ENCODE results near the gene BBS1. TPM values are rescaled to one million over a fixed set of nuclear protein-coding genes. Genes with fewer than 3 reads are reported as not detected.

BBS1 gene
- total RNA-seq, 1 experiment from 2014 or later = 47.1 TPM

GRCh38 chr11:66473167-66473566, 37.3 kb upstream of the BBS1 start:
- no peak for DNase-seq
- H3K4me3 Mint-ChIP-seq (ENCODE audit: unreplicated experiment) = no peak overlapping the region
- POLR2A ChIA-PET = no interaction called here
- no peaks in the 10 kb centered on the region for H3K9me3 Mint-ChIP-seq (ENCODE audit: unreplicated experiment)
- no peak overlapping the region for H3K27ac Mint-ChIP-seq (ENCODE audit: unreplicated experiment)
- Histone ChIP-seq H3K4me1 (no peaks in the 10 kb centered on the region; the same call in 1 of the 2 replicates), H3K9me3 (no peaks in the 10 kb centered on the region), H3K36me3 (ENCODE audit: control insufficient read depth, insufficient read depth, low read length) (no peaks in the 10 kb centered on the region), H3K27me3 (replicated peaks; ENCODE audit: control insufficient read depth, insufficient read depth, low read length) (no peaks in the 10 kb centered on the region; the same call in 1 of the 2 replicates), H3K4me3 (ENCODE audit: low read depth, low read length) (no peak overlapping the region)
- intact Hi-C loops (cut with micrococcal nuclease; ENCODE audit: unreplicated experiment) = no loop called here
- CTCF ChIA-PET = no interaction called here
- BruUV-seq (replicated peaks) = no TSS peak
- H3K27me3 Mint-ChIP-seq (ENCODE audit: insufficient read depth, unreplicated experiment) = no peaks in the 10 kb centered on the region
- TF ChIP-seq CTCF (IDR thresholded peaks at IDR 0.05; ENCODE audit: insufficient read depth in 1 of 2, low read depth in 1 of 2, low read length in 1 of 2, severe bottlenecking in 1 of 2, unreplicated experiment in 1 of 2) = no peak
- peaks cover 35% of the 10 kb centered on the region for H3K36me3 Mint-ChIP-seq (ENCODE audit: insufficient read depth, unreplicated experiment)
- H3K4me1 Mint-ChIP-seq (ENCODE audit: low read depth, unreplicated experiment) = no peaks in the 10 kb centered on the region

- Histone ChIP-seq H3K4me1 (peaks cover 3% of the 10 kb centered on the region; the same call in 1 of the 2 replicates), H3K9me3 (no peaks in the 10 kb centered on the region), H3K36me3 (ENCODE audit: control insufficient read depth, insufficient read depth, low read length) (no peaks in the 10 kb centered on the region), H3K27me3 (replicated peaks; ENCODE audit: control insufficient read depth, insufficient read depth, low read length) (no peaks in the 10 kb centered on the region; the same call in 1 of the 2 replicates), H3K4me3 (ENCODE audit: low read depth, low read length) (no peak overlapping the region)
- Mint-ChIP-seq H3K36me3 (ENCODE audit: insufficient read depth, unreplicated experiment) (peaks cover 41% of the 10 kb centered on the region), H3K9me3 (ENCODE audit: unreplicated experiment) (no peaks in the 10 kb centered on the region), H3K4me3 (ENCODE audit: unreplicated experiment) (no peak overlapping the region), H3K4me1 (ENCODE audit: low read depth, unreplicated experiment) (peaks cover 5% of the 10 kb centered on the region), H3K27ac (ENCODE audit: unreplicated experiment) (no peak overlapping the region), H3K27me3 (ENCODE audit: insufficient read depth, unreplicated experiment) (no peaks in the 10 kb centered on the region)
- POLR2A ChIA-PET = interaction anchor here (0.5 kb wide), 1 partner anchor 325 kb away, joined by 8 read pairs; no protein-coding TSS in a partner anchor
- no TSS peak for BruUV-seq (replicated peaks)
- no peak for TF ChIP-seq CTCF (IDR thresholded peaks at IDR 0.05; ENCODE audit: insufficient read depth in 1 of 2, low read depth in 1 of 2, low read length in 1 of 2, severe bottlenecking in 1 of 2, unreplicated experiment in 1 of 2)
- intact Hi-C loops (cut with micrococcal nuclease; ENCODE audit: unreplicated experiment) = no loop called here
- peak in 1 of 2 experiments; percentile 49 for DNase-seq
- CTCF ChIA-PET = interaction anchor here (0.6 kb wide), 1 partner anchor 205 kb away, joined by 3 read pairs; no protein-coding TSS in a partner anchor
Observed at GRCh38 chr11:66473608-66474515, 36.6 kb upstream of the BBS1 start.

GRCh38 chr11:66475349-66476172, 34.9 kb upstream of the BBS1 start:
- Histone ChIP-seq H3K4me1 (peaks cover 6% of the 10 kb centered on the region; the same call in 1 of the 2 replicates), H3K27me3 (replicated peaks; ENCODE audit: control insufficient read depth, insufficient read depth, low read length) (no peaks in the 10 kb centered on the region), H3K36me3 (ENCODE audit: control insufficient read depth, insufficient read depth, low read length) (no peaks in the 10 kb centered on the region), H3K4me3 (ENCODE audit: low read depth, low read length) (no peak overlapping the region), H3K9me3 (no peaks in the 10 kb centered on the region)
- CTCF ChIA-PET = interaction anchor here (0.6 kb wide), 2 partner anchors 9 to 147 kb away, joined by 4 read pairs; partner anchors contain the start of gene PELI3
- no peak overlapping the region for H3K27ac Mint-ChIP-seq (ENCODE audit: unreplicated experiment)
- no TSS peak for BruUV-seq (replicated peaks)
- no peak for TF ChIP-seq CTCF (IDR thresholded peaks at IDR 0.05; ENCODE audit: insufficient read depth in 1 of 2, low read depth in 1 of 2, low read length in 1 of 2, severe bottlenecking in 1 of 2, unreplicated experiment in 1 of 2)
- peak in 1 of 2 experiments; percentile 43 for DNase-seq
- POLR2A ChIA-PET = no interaction called here
- peaks cover 10% of the 10 kb centered on the region for H3K4me1 Mint-ChIP-seq (ENCODE audit: low read depth, unreplicated experiment)
- H3K9me3 Mint-ChIP-seq (ENCODE audit: unreplicated experiment) = no peaks in the 10 kb centered on the region
- no peaks in the 10 kb centered on the region for H3K27me3 Mint-ChIP-seq (ENCODE audit: insufficient read depth, unreplicated experiment)
- H3K4me3 Mint-ChIP-seq (ENCODE audit: unreplicated experiment) = no peak overlapping the region
- intact Hi-C loops (cut with micrococcal nuclease; ENCODE audit: unreplicated experiment) = no loop called here
- H3K36me3 Mint-ChIP-seq (ENCODE audit: insufficient read depth, unreplicated experiment) = peaks cover 53% of the 10 kb centered on the region

Measured in Caco-2 (cell line).